HuH-7.5 (cell line): ENCODE results near the gene CFAP69.
"Not testable (repeated sequence)": the region's sequence is repeated elsewhere in the genome, so short reads cannot be mapped to it uniquely, and the experiment has no call there.

Experiments used
- DNase-seq: peaks from one replicate; pipeline ENCODE4 v3.0.0; 2011; ENCODE audit warnings: low spot score

Gene CFAP69

DNA sequence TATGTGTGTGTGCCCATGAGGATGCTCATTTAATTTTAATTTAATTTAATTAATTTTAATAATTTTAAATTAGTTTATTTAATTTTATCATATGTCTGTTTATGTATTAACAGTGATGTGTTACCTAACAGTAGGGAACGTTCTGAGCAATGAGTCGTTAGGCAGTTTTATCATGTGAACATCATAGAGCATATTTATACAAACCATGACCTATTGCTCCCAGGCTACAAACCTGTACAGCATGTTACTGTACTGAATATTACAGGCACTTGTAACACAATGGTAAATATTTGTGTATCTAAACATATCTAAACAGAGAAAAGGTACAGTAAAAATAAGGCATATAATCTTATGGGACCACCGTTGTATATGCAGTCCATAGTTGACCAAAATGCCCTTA, 13.7 kb upstream of the CFAP69 start:
- DNase-seq, result no peak

DNA sequence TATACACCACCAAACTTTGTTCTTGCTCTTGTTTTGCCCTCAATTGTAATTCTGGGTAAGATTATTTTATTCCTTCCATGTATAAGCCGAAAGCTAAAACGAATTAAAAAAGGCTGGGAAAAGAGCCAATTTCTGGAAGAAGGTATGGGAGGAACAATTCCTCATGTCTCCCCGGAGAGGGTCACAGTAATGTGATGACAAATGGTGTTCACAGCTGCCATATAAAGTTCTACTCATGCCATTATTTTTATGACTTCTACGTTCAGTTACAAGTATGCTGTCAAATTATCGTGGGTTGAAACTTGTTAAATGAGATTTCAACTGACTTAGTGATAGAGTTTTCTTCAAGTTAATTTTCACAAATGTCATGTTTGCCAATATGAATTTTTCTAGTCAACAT, 12.5 kb upstream of the CFAP69 start:
- no peak for DNase-seq

DNA sequence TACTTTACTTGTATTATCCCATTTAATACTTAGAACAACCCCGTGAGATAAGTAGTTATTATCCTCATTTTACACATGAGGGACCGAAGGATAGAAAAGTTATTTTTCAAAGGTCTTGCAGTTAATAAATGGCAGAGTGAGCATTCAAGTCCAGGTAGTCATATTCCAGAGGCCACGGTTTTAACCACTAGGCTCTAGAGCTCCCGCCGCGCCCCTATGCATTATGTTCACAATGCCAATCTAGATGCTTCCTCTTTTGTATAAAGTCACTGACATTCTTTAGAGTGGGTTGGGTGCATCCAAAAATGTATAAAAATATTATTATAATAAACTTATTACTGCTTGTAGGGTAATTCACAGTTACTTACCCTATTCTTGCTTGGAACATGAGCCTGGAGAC, 11.4 kb upstream of the CFAP69 start:
- no peak for DNase-seq

GRCh38 chr7:90236721-90237289, 8.2 kb upstream of the CFAP69 start:
- DNase-seq, result no peak

DNA sequence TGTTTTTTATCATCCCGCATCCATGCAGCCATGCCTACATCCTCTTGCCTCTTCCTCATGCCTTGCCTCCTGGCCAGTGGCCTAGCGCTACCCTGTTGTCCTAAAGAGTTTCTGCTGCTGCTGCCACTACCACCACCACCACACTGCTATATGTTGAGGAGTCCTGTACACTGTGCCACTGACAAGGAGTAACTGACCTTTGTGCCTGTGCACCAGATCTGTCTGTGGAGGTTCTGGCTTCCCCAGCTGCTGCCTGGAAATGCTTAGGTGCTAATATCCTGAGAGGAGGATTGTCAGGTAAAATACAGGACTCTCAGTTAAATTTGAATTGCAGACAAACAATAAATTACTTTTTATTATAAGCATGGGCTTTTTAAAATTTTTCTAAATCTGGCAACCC, 7.0 kb upstream of the CFAP69 start:
- no peak for DNase-seq

DNA sequence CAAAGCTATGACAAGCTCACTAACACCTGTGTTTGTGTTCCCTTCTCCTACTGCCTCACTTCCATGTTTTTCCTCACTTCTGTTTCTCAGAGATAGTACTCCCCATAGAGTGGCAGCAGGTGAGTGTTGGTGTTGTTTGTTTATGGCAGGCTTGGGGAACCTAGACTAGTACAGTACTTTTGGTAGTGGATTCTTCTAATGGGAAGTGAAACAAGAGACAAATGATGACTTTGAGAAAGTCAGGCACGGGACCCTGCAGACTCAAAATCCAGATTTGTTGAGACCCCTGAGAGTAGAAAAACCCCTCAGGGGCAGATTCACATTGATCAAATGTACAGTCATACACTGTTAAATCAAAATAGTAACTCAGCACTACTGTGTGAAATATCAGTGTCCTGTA, 6.4 kb upstream of the CFAP69 start:
- no peak for DNase-seq

- DNase-seq, result no peak
Observed at GRCh38 chr7:90239050-90239449, 5.9 kb upstream of the CFAP69 start.

DNA sequence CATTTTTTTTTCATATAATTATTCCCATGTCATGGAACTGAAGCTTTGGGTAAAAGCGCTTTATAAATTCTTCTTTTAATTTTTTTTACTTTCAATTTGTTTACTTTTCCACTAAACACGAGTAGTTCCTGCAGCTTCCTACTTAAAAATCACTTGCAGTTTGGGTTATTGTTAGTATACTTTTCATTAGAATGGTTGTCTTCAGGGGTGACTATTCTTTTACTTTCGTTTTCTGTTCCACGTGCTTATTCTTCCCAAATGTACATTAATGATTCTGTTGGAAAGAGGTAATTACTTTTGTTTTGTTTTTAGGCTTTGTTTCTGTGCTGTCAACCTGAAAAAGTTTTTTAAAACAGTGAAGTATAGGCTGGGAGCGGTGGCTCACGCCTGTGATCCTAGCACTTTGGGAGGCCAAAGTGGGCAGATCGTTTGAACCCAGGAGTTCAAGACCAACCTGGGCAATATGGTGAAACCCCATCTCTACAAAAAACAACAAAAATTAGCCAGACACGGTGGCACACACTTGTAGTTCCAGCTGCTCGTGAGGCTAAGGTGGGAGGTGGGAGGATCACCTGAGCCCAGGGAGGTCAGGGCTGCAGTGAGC, 5.2 kb upstream of the CFAP69 start:
- no peak for DNase-seq

GRCh38 chr7:90242369-90243168, 2.4 kb upstream of the CFAP69 start:
- no peak for DNase-seq

- DNase-seq, result no peak
Observed at GRCh38 chr7:90243556-90243955, 1.4 kb upstream of the CFAP69 start.

DNA sequence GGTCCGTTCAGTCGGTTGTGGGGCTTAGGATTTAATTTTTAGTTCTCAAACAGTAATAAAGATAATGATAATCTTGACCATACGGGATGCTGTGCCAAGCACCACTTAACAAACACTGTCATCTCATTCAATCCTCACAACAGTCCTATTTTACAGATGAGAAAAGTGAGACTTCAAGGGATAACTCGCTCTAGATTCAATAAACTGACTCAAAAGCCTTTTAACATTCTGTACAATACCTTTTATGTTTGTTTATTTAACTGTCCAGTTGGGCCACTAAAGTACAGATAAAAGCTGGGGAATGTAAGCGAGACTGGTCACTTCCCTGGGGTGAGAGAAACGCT, 437 bp upstream of the CFAP69 start:
- no peak for DNase-seq

- DNase-seq, result no peak
Observed at GRCh38 chr7:90246171-90246570, 1.2 kb downstream of the CFAP69 start.

GRCh38 chr7:90248706-90249105, 3.7 kb downstream of the CFAP69 start:
- no peak for DNase-seq

DNA sequence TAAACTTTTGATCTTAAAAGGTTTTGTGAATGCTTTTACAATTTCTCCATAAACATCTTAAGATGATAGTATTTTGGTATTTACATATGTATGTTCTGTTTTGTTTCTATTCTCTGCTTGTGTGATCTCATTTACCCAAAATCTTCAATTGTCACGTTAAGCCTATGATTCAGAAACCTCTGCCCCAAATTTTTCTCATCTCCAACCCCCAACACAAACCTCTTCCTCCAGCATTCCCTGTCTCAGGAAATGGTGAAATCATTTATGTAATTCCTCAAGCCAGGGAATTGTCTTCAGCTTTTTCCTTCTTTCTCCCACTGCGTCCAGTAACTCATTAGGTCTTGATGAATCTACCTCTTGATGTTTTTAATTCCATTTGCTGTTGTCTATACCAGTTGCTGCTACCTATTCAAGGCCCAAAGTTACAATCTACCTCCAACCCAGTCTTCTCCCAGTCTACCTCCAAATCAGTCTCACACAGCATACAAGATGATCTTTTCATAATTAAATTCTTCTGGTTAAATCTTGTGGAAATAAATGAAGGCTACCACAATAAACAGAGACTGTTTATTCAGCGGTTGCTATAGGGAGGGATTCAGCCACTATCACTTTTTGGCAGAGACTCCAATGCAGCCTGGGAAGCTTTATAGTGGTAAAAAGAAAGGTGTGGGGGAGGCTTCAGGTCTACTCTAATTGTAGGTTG, 5.8 kb downstream of the CFAP69 start:
- DNase-seq, result no peak

DNA sequence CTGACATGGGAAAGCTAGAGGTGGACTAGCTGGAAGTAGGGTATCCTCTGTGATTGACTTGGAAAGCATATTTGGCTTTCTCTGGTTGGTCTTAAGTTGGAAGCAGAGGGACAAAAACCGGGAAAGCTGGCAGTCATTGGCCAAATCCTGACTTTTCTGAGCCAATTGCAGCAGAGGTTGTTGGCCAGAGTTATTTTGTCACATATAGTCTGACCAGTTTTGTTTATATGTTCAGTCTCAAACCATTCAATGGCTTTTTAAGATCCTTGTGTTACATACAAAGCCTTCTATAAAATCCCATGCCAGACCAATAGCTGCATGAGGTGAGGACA, 6.3 kb downstream of the CFAP69 start:
- no peak for DNase-seq

- not testable (repeated sequence) for DNase-seq
Observed at GRCh38 chr7:90256011-90256410, 11.0 kb downstream of the CFAP69 start.

DNA sequence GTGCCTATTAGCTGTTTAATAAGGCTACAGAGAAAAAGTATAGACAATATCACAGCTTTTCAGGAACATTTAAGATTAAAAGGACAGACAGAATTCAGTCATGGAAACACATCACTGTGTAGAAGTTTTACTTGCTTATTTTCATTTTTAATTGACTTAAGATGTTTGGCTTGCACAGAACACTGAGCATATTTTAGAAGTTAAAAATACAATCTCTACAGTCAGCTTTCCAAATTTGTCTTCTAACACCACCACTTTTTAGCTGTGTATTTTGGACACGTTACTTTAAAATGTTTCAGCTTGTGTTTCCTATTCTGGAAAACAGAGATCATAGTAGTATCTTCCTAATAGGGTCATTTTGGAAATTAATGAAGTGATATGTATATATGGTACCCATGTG, 11.8 kb downstream of the CFAP69 start:
- DNase-seq, result no peak

DNA sequence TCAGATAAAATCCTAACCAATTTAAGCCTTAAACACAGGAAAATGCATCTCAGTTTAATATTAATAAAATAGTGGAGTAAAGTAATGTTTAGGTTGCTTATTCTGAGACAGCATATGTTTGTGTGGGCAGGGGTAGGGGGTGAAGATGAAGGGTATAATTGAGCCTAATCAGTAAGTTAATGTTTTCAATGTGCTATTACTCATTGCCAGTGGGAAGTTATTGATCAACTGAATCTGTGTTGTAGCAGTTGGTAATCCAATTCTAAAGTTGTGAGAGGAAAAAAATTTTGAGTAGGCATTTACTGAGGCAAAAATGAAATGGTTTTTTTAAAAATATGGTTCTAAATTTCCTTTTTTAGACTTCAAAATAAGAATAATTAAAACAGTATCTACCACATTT, 16.5 kb downstream of the CFAP69 start:
- no peak for DNase-seq

GRCh38 chr7:90262438-90262837, 17.5 kb downstream of the CFAP69 start:
- DNase-seq, result no peak

GRCh38 chr7:90266808-90267207, 21.8 kb downstream of the CFAP69 start:
- DNase-seq, result no peak

GRCh38 chr7:90267263-90267858, 22.4 kb downstream of the CFAP69 start:
- DNase-seq, result no peak

DNA sequence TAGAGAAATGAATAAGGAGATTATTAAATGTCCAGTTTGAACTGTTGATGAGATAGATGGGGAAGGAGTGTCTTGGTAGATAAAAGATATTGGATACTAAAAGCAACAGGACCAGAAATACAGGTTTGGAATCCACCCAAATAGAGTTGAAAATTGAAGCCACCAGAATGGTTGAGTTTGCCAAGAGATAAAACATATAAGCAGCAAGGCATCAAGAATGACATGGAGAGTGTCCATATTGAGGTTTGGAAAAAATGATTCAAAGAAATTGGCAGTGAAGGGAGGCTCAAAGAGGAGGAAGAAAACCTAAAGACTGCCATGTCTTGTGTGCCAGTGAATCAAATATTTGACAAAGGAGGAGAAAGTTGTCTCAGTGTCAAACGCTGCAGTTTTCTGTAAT, 24.2 kb downstream of the CFAP69 start:
- no peak for DNase-seq
